ENCODE data around the gene CA6. TPM values are rescaled to one million over a fixed set of nuclear protein-coding genes. Genes with fewer than 3 reads are reported as not detected.
"Not testable (repeated sequence)": the region's sequence is repeated elsewhere in the genome, so short reads cannot be mapped to it uniquely, and the experiment has no call there.

Gene CA6
- polyA plus RNA-seq, 1 donor = not detected

DNA sequence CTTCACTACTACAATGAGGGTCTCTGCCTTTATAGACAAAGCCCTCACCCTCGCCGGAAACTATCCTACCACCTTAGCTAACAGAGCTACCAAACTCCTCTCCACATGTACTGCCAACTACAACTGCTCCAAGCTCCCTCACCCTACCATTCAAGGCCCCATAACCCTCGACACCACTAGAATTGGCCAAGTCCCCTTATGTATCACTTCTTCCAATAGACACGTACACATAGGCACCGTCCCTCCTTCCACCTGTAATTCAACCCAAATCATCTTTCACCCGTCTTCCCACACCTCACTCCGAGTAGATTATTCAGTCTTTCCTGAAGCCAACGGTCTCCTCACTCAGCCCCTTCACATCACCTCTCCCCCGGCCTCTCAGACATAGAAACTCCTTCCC, 19.7 kb upstream of the CA6 start:
- no peaks in the 10 kb centered on the region for H3K9me3 ChIP-seq (ENCODE audit: control insufficient read depth, low read depth, low read length)

DNA sequence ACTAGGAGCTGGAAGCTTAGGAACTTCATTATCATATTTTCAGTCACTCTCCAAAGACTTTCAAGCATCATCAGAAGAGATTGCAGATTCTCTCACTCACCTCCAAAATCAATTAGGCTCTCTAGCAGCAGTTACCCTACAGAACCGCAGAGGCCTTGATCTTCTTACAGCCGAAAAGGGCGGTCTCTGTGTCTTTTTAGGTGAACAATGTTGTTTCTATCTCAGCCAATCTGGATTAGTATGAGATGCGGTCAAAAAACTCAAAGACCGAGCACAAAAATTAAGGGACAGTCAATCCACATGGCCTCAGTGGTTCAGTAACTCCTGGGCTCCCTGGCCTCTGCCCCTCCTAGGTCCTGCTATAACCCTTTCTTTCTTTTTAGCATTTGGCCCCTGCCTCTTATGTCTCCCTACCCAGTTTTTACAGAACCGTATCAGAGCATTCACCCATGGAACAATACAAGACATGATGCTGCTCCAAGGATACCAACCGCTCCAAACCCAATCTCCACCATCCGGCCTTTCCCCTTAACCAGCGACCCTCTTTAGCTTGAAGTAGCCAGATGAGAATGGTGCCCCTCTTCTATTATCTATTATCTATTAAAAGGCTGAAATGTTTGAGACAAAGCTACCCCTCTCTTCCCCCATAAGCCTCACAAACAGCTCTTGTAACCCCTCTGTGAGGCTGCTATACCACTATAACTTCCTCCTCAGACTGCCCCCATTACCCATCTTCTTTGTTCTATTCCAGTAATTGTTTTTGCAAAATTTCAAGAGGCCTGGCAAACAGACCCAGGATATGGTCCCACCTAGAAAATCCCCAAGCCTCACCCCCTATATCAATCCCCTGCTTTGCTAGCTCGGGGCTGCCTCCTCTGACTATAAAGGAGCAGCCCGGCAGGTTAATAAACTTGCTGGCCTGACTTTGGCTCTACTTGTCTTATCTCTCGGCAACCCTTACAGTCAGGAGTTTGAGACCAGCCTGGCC, 18.7 kb upstream of the CA6 start:
- WGBS (ENCODE audit: insufficient coverage, low lambda C conversion rate) = 100% methylated on average over 2 of the region's 12 CpGs
- H3K36me3 ChIP-seq (ENCODE audit: control insufficient read depth, insufficient read depth, low read length) = no peaks in the 10 kb centered on the region
- peaks cover 6% of the 10 kb centered on the region for H3K27me3 ChIP-seq (ENCODE audit: control insufficient read depth, insufficient read depth, low read length)
- H3K27ac ChIP-seq (ENCODE audit: low read length) = no peak overlapping the region
- H3K4me1 ChIP-seq (ENCODE audit: control insufficient read depth, insufficient read depth, low read length) = no peaks in the 10 kb centered on the region
- H3K4me3 ChIP-seq (ENCODE audit: low read length) = no peak overlapping the region
- no peaks in the 10 kb centered on the region for H3K9me3 ChIP-seq (ENCODE audit: control insufficient read depth, low read depth, low read length)
- DNase-seq = no peak

More for the DNA sequence above, 19.7 kb upstream of the CA6 start:
- 86% methylated on average over 6 of the region's 9 CpGs for whole genome bisulfite sequencing (ENCODE audit: insufficient coverage, low lambda C conversion rate)
- no peak overlapping the region for H3K27ac ChIP-seq (ENCODE audit: low read length)
- H3K36me3 ChIP-seq (ENCODE audit: control insufficient read depth, insufficient read depth, low read length) = no peaks in the 10 kb centered on the region
- H3K27me3 ChIP-seq (ENCODE audit: control insufficient read depth, insufficient read depth, low read length) = peaks cover 6% of the 10 kb centered on the region
- H3K4me1 ChIP-seq (ENCODE audit: control insufficient read depth, insufficient read depth, low read length) = no peaks in the 10 kb centered on the region
- no peak for DNase-seq
- H3K4me3 ChIP-seq (ENCODE audit: low read length) = no peak overlapping the region

- no peak overlapping the region for H3K4me3 ChIP-seq (ENCODE audit: low read length)
- no peaks in the 10 kb centered on the region for H3K9me3 ChIP-seq (ENCODE audit: control insufficient read depth, low read depth, low read length)
- no CpG with 5 or more reads among the region's 4 CpGs for WGBS (ENCODE audit: insufficient coverage, low lambda C conversion rate)
- H3K27ac ChIP-seq (ENCODE audit: low read length) = no peak overlapping the region
- DNase-seq = no peak
- no peaks in the 10 kb centered on the region for H3K36me3 ChIP-seq (ENCODE audit: control insufficient read depth, insufficient read depth, low read length)
- no peaks in the 10 kb centered on the region for H3K4me1 ChIP-seq (ENCODE audit: control insufficient read depth, insufficient read depth, low read length)
- H3K27me3 ChIP-seq (ENCODE audit: control insufficient read depth, insufficient read depth, low read length) = peaks cover 3% of the 10 kb centered on the region
Observed at GRCh38 chr1:8930116-8930515, 15.6 kb upstream of the CA6 start.

- no CpG with 5 or more reads among the region's 7 CpGs for WGBS (ENCODE audit: insufficient coverage, low lambda C conversion rate)
- not testable (repeated sequence) for H3K36me3 ChIP-seq (ENCODE audit: control insufficient read depth, insufficient read depth, low read length); DNase-seq
Observed at GRCh38 chr1:8937051-8937450, 8.6 kb upstream of the CA6 start.

DNA sequence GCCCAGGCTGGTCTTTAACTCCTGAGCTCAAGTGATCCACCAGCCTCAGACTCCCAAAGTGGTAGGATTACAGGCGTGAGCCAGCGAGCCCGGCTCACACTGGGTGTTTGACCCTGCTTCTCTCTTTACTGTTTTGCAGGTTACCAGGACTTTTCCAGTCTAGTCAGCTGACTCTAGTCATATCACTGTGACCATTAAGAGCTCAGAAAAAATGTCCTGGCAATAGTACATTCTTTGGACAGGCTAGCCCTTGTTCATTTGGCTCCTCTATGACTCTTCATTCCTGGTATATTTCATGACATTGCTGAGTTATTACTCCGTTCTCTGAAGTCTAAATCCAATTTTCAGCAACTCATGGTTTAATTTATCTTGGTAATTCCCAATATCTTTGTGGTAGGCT, 8.0 kb upstream of the CA6 start:
- no CpG with 5 or more reads among the region's 4 CpGs for WGBS (ENCODE audit: insufficient coverage, low lambda C conversion rate)
- Histone ChIP-seq H3K9me3 (ENCODE audit: control insufficient read depth, low read depth, low read length) (no peaks in the 10 kb centered on the region), H3K4me3 (ENCODE audit: low read length) (no peak overlapping the region), H3K27ac (ENCODE audit: low read length) (no peak overlapping the region), H3K27me3 (ENCODE audit: control insufficient read depth, insufficient read depth, low read length) (no peaks in the 10 kb centered on the region), H3K36me3 (ENCODE audit: control insufficient read depth, insufficient read depth, low read length) (no peaks in the 10 kb centered on the region), H3K4me1 (ENCODE audit: control insufficient read depth, insufficient read depth, low read length) (no peaks in the 10 kb centered on the region)
- DNase-seq = no peak

More at GRCh38 chr1:8937051-8937450, 8.6 kb upstream of the CA6 start:
- not testable (repeated sequence) for H3K27me3 ChIP-seq (ENCODE audit: control insufficient read depth, insufficient read depth, low read length); H3K9me3 ChIP-seq (ENCODE audit: control insufficient read depth, low read depth, low read length); H3K4me1 ChIP-seq (ENCODE audit: control insufficient read depth, insufficient read depth, low read length); H3K4me3 ChIP-seq (ENCODE audit: low read length); H3K27ac ChIP-seq (ENCODE audit: low read length)

DNA sequence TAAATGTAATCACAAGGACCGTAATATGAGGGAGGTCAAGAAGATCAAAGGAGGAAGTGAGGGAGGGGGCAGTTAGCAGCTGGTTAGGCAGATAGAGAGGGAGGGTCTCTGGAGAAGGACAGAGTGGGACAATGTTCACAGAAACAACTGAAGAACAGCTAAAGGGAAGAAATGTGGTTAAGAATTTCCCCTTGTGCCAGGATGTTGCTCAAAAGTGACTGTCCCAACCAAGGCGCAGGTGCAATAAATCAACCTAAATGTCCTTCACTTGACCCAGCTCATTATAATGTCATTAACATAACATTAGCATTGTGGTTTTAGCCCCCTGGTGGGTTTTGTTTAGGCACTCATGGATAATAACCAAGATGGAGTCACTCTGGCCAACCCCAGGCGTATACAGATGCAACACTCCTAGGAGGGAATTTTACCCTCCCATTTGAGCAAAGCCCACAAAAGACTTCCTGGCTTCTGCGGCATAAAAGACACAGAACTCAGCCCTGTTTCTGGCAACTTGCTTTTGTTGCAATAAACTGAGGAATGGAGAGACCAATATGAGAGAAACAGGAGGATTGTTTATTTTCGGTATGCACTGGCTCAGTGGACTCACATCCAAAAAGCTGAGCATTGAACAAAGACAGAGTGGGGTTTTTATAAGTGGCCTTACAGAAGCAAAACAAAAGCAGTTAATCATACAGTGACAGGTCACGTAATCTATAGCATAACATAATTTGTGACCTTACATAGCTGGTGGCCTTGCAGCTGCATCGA, 7.3 kb upstream of the CA6 start:
- H3K27ac ChIP-seq (ENCODE audit: low read length) = no peak overlapping the region
- DNase-seq = no peak

DNA sequence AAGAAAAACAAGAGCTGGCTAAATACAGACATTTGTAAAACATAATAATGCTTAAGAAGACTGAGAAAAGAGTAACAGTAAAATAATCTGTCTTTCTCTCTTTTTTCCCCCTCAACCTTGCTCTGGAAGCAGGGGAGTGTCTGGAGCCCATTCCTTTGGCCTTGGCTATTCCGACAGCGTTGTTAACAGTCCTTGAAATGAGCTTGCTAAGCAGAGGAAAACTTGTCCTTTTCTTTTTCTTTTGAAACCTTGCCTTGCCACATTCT, 6.7 kb upstream of the CA6 start:
- Histone ChIP-seq H3K27me3 (ENCODE audit: control insufficient read depth, insufficient read depth, low read length) (no peaks in the 10 kb centered on the region), H3K36me3 (ENCODE audit: control insufficient read depth, insufficient read depth, low read length) (no peaks in the 10 kb centered on the region), H3K27ac (ENCODE audit: low read length) (no peak overlapping the region), H3K4me3 (ENCODE audit: low read length) (no peak overlapping the region), H3K4me1 (ENCODE audit: control insufficient read depth, insufficient read depth, low read length) (no peaks in the 10 kb centered on the region), H3K9me3 (ENCODE audit: control insufficient read depth, low read depth, low read length) (no peaks in the 10 kb centered on the region)
- 60% methylated on average over 1 of the region's 2 CpGs for WGBS (ENCODE audit: insufficient coverage, low lambda C conversion rate)
- no peak for DNase-seq

More for the DNA sequence above, 7.3 kb upstream of the CA6 start:
- no peaks in the 10 kb centered on the region for H3K27me3 ChIP-seq (ENCODE audit: control insufficient read depth, insufficient read depth, low read length)
- H3K9me3 ChIP-seq (ENCODE audit: control insufficient read depth, low read depth, low read length) = no peaks in the 10 kb centered on the region
- 62% methylated on average over 2 of the region's 7 CpGs for WGBS (ENCODE audit: insufficient coverage, low lambda C conversion rate)
- no peaks in the 10 kb centered on the region for H3K4me1 ChIP-seq (ENCODE audit: control insufficient read depth, insufficient read depth, low read length)
- H3K4me3 ChIP-seq (ENCODE audit: low read length) = no peak overlapping the region
- H3K36me3 ChIP-seq (ENCODE audit: control insufficient read depth, insufficient read depth, low read length) = no peaks in the 10 kb centered on the region

DNA sequence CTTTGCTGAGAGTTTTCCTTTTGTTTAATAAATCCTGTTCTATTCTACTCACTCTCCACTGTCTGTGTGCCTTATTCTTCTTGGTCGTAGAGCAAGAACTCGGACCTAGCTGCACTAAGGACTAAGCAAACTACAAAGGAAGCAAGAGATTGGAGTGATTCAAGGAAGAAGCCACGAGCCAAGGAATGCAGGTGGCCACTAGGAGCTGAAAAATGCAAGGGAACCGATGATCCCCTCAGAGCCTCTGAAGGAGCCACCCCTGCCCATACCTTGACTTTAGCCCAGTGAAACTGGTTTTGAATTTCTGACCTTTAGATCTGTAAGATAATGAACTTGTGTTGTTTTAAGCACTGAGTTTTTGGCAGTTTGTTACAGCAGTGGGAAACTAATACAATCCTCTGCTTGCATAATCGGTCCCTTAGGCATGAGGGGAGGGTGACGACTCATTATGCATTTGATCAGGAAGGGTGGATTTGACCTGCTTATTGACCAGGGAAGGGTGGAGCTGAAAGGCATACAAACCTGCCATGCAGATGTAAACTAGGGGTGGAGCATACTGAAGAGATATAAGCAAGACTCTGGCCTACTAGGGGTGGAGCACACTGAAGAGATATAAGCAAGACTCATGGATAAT, 6.2 kb upstream of the CA6 start:
- no peak for DNase-seq
- Histone ChIP-seq H3K4me3 (ENCODE audit: low read length) (no peak overlapping the region), H3K4me1 (ENCODE audit: control insufficient read depth, insufficient read depth, low read length) (no peaks in the 10 kb centered on the region), H3K9me3 (ENCODE audit: control insufficient read depth, low read depth, low read length) (no peaks in the 10 kb centered on the region), H3K27ac (ENCODE audit: low read length) (no peak overlapping the region), H3K36me3 (ENCODE audit: control insufficient read depth, insufficient read depth, low read length) (no peaks in the 10 kb centered on the region), H3K27me3 (ENCODE audit: control insufficient read depth, insufficient read depth, low read length) (no peaks in the 10 kb centered on the region)
- WGBS (ENCODE audit: insufficient coverage, low lambda C conversion rate) = 100% methylated on average over 2 of the region's 6 CpGs

GRCh38 chr1:8941906-8942305, 3.8 kb upstream of the CA6 start:
- 82% methylated on average over 3 of the region's 6 CpGs for WGBS (ENCODE audit: insufficient coverage, low lambda C conversion rate)
- no peak for DNase-seq
- H3K4me1 ChIP-seq (ENCODE audit: control insufficient read depth, insufficient read depth, low read length) = no peaks in the 10 kb centered on the region

More at GRCh38 chr1:8941906-8942305, 3.8 kb upstream of the CA6 start:
- H3K27ac ChIP-seq (ENCODE audit: low read length) = no peak overlapping the region
- no peak overlapping the region for H3K4me3 ChIP-seq (ENCODE audit: low read length)
- no peaks in the 10 kb centered on the region for H3K9me3 ChIP-seq (ENCODE audit: control insufficient read depth, low read depth, low read length)
- H3K36me3 ChIP-seq (ENCODE audit: control insufficient read depth, insufficient read depth, low read length) = no peaks in the 10 kb centered on the region
- H3K27me3 ChIP-seq (ENCODE audit: control insufficient read depth, insufficient read depth, low read length) = no peaks in the 10 kb centered on the region
